Measurements from ENCODE around the gene TIMM44.

Gene TIMM44

GRCh38 chr19:7965259-7965841 lies 21.9 kb upstream of the TIMM44 start:
- no peak overlapping the region for H3K14ac ChIP-seq (ENCODE audit: low read length)
- H2BK5ac ChIP-seq (ENCODE audit: low read length): no peak overlapping the region
- H3K36me3 ChIP-seq (replicated peaks in 1 of 2; ENCODE audit: control insufficient read depth in 2 of 2, insufficient read depth in 2 of 2, low read length in 2 of 2): peaks cover 66 to 97% of the 10 kb centered on the region in 2 donors

DNA sequence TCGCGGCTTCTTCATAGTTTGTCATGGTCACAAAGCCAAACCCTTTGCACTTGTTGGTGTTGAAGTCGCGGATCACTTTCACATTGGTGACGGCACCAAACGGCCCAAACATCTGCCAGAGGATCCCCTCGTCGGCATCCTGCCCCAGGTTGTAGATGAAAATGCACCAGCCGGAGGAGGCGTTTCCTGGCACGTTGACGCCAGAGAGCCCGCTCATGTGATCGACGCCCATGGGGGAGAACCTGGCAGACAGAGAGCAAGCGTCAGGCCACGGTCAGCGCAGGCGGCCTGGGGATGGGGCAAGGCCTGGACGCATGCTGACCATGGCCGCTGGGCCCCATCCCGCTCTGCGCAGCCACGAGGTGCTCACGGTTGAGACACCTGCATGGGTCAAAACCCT lies 20.1 kb upstream of the TIMM44 start:
- no peak overlapping the region for H3K4me3 ChIP-seq (ENCODE audit: low read length in 2 of 2)
- H2BK5ac ChIP-seq (ENCODE audit: low read length): no peak overlapping the region
- peaks cover 61 to 100% of the 10 kb centered on the region in 2 donors for H3K36me3 ChIP-seq (replicated peaks in 1 of 2; ENCODE audit: control insufficient read depth in 2 of 2, insufficient read depth in 2 of 2, low read length in 2 of 2)
- no peak overlapping the region for H2BK120ac ChIP-seq (ENCODE audit: low read depth, low read length)
- no peak overlapping the region for H4K91ac ChIP-seq (ENCODE audit: low read depth, low read length, poor library complexity)
- H3K14ac ChIP-seq (ENCODE audit: low read length): no peak overlapping the region
- no peak overlapping the region for H4K8ac ChIP-seq (ENCODE audit: low read depth, low read length)
- no peaks in the 10 kb centered on the region for H3K27me3 ChIP-seq (ENCODE audit: control insufficient read depth in 3 of 3, insufficient read depth in 3 of 3, low read depth in 1 of 3, low read length in 3 of 3)
- H2AFZ ChIP-seq (ENCODE audit: low read length): no peak overlapping the region
- H3K4ac ChIP-seq (ENCODE audit: low read length): no peak overlapping the region
- no peaks in the 10 kb centered on the region for H3K4me1 ChIP-seq (ENCODE audit: control insufficient read depth in 2 of 2, insufficient read depth in 1 of 2, low read depth in 1 of 2, low read length in 2 of 2)
- no peak overlapping the region for H2AK5ac ChIP-seq (ENCODE audit: low read depth, low read length)
- no peak overlapping the region for H2BK15ac ChIP-seq (ENCODE audit: low read length)
- no peak overlapping the region for H3K27ac ChIP-seq (replicated peaks; ENCODE audit: low read length)
- H3K23ac ChIP-seq (ENCODE audit: low read depth, low read length, poor library complexity): no peak overlapping the region
- no peak for DNase-seq (ENCODE audit: low spot score)
- no peak overlapping the region for H3K4me2 ChIP-seq (ENCODE audit: insufficient read depth, low read length, poor library complexity, severe bottlenecking)
- no peak overlapping the region for H3K18ac ChIP-seq (ENCODE audit: low read length)
- no CpG with 5 or more reads among the region's 25 CpGs for WGBS, 2 donors (ENCODE audit: extremely low coverage in 2 of 2, insufficient read length in 2 of 2, insufficient replicate concordance in 1 of 2)
- H3K79me1 ChIP-seq (ENCODE audit: low read depth, low read length): peaks cover 3% of the 10 kb centered on the region
- H2BK12ac ChIP-seq (ENCODE audit: low read length): no peak overlapping the region
- H3K9me3 ChIP-seq (replicated peaks in 1 of 2; ENCODE audit: control insufficient read depth in 2 of 2, insufficient read depth in 1 of 2, low read depth in 1 of 2, low read length in 2 of 2): no peaks in the 10 kb centered on the region
- H3K9ac ChIP-seq (ENCODE audit: low read depth, low read length, poor library complexity): peak overlapping the region; percentile 47

More at GRCh38 chr19:7965259-7965841, 21.9 kb upstream of the TIMM44 start:
- H3K4me2 ChIP-seq (ENCODE audit: insufficient read depth, low read length, poor library complexity, severe bottlenecking): no peak overlapping the region
- H4K91ac ChIP-seq (ENCODE audit: low read depth, low read length, poor library complexity): no peak overlapping the region
- H2BK120ac ChIP-seq (ENCODE audit: low read depth, low read length): no peak overlapping the region
- H3K4ac ChIP-seq (ENCODE audit: low read length): no peak overlapping the region
- H2BK15ac ChIP-seq (ENCODE audit: low read length): no peak overlapping the region
- no peaks in the 10 kb centered on the region for H3K9me3 ChIP-seq (replicated peaks in 1 of 2; ENCODE audit: control insufficient read depth in 2 of 2, insufficient read depth in 1 of 2, low read depth in 1 of 2, low read length in 2 of 2)
- no peak for DNase-seq (ENCODE audit: low spot score)
- no peak overlapping the region for H2BK12ac ChIP-seq (ENCODE audit: low read length)
- H3K79me1 ChIP-seq (ENCODE audit: low read depth, low read length): peaks cover 3% of the 10 kb centered on the region
- no peak overlapping the region for H3K27ac ChIP-seq (replicated peaks; ENCODE audit: low read length)
- no CpG with 5 or more reads among the region's 12 CpGs for WGBS, 2 donors (ENCODE audit: extremely low coverage in 2 of 2, insufficient read length in 2 of 2, insufficient replicate concordance in 1 of 2)
- H3K4me1 ChIP-seq (ENCODE audit: control insufficient read depth in 2 of 2, insufficient read depth in 1 of 2, low read depth in 1 of 2, low read length in 2 of 2): no peaks in the 10 kb centered on the region
- H3K23ac ChIP-seq (ENCODE audit: low read depth, low read length, poor library complexity): no peak overlapping the region
- H2AK5ac ChIP-seq (ENCODE audit: low read depth, low read length): no peak overlapping the region
- H3K27me3 ChIP-seq (ENCODE audit: control insufficient read depth in 3 of 3, insufficient read depth in 3 of 3, low read depth in 1 of 3, low read length in 3 of 3): no peaks in the 10 kb centered on the region
- H4K8ac ChIP-seq (ENCODE audit: low read depth, low read length): no peak overlapping the region
- no peak overlapping the region for H3K9ac ChIP-seq (ENCODE audit: low read depth, low read length, poor library complexity)
- no peak overlapping the region for H3K4me3 ChIP-seq (ENCODE audit: low read length in 2 of 2)
- no peak overlapping the region for H3K18ac ChIP-seq (ENCODE audit: low read length)
- H2AFZ ChIP-seq (ENCODE audit: low read length): no peak overlapping the region

DNA sequence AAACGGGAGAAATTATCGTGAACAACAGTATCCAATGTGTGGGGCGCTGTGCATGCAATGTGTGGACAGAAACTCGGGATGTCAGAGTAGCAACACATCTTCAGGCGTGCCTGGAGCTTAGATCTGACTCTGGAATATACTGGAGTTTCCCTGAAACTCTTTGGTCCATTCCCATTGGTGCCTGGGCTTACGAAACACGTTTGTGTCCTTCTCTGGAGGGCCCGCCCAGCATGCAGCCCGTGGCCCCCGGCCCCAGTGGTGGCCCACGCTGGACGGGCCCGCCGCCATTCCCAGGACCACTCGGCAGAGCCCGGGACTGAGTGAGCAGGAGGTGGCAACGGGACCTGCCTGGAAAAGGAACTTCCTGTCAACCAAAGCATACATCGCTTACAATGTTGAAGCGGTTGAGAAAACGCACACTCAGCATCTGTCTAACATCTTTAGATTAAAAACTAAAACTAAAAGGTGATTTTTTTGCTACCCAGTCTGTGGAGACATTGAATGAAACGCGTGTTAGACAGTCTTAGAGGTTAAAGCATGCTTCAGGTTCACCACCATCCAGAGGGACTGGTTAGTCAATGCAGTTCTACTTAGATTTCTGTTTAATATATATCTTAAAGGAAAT lies 19.3 kb upstream of the TIMM44 start:
- WGBS, 2 donors (ENCODE audit: extremely low coverage in 2 of 2, insufficient read length in 2 of 2, insufficient replicate concordance in 1 of 2): no CpG with 5 or more reads among the region's 22 CpGs

GRCh38 chr19:7961920-7962626 lies 18.6 kb upstream of the TIMM44 start:
- Histone ChIP-seq H3K14ac (ENCODE audit: low read length) (no peak overlapping the region), H3K4me3 (ENCODE audit: low read length in 2 of 2) (no peak overlapping the region), H3K27me3 (ENCODE audit: control insufficient read depth in 3 of 3, insufficient read depth in 3 of 3, low read depth in 1 of 3, low read length in 3 of 3) (no peaks in the 10 kb centered on the region), H3K36me3 (replicated peaks in 1 of 2; ENCODE audit: control insufficient read depth in 2 of 2, insufficient read depth in 2 of 2, low read length in 2 of 2) (peaks cover 53 to 99% of the 10 kb centered on the region in 2 donors), H2AK5ac (ENCODE audit: low read depth, low read length) (no peak overlapping the region), H3K9ac (ENCODE audit: low read depth, low read length, poor library complexity) (no peak overlapping the region), H4K8ac (ENCODE audit: low read depth, low read length) (no peak overlapping the region), H3K23ac (ENCODE audit: low read depth, low read length, poor library complexity) (no peak overlapping the region), H3K4me1 (ENCODE audit: control insufficient read depth in 2 of 2, insufficient read depth in 1 of 2, low read depth in 1 of 2, low read length in 2 of 2) (no peaks in the 10 kb centered on the region), H3K4me2 (ENCODE audit: insufficient read depth, low read length, poor library complexity, severe bottlenecking) (no peak overlapping the region), H3K9me3 (replicated peaks in 1 of 2; ENCODE audit: control insufficient read depth in 2 of 2, insufficient read depth in 1 of 2, low read depth in 1 of 2, low read length in 2 of 2) (no peaks in the 10 kb centered on the region), H4K91ac (ENCODE audit: low read depth, low read length, poor library complexity) (no peak overlapping the region), H2BK120ac (ENCODE audit: low read depth, low read length) (no peak overlapping the region), H2BK12ac (ENCODE audit: low read length) (no peak overlapping the region), H3K18ac (ENCODE audit: low read length) (no peak overlapping the region), H2AFZ (ENCODE audit: low read length) (no peak overlapping the region), H2BK15ac (ENCODE audit: low read length) (no peak overlapping the region), H2BK5ac (ENCODE audit: low read length) (no peak overlapping the region), H3K27ac (replicated peaks; ENCODE audit: low read length) (no peak overlapping the region), H3K4ac (ENCODE audit: low read length) (no peak overlapping the region), H3K79me1 (ENCODE audit: low read depth, low read length) (peaks cover 3% of the 10 kb centered on the region)
- no peak for DNase-seq (ENCODE audit: low spot score)
- no CpG with 5 or more reads among the region's 13 CpGs for WGBS, 2 donors (ENCODE audit: extremely low coverage in 2 of 2, insufficient read length in 2 of 2, insufficient replicate concordance in 1 of 2)

More for the DNA sequence above, 19.3 kb upstream of the TIMM44 start:
- Histone ChIP-seq H3K4me2 (ENCODE audit: insufficient read depth, low read length, poor library complexity, severe bottlenecking) (no peak overlapping the region), H3K79me1 (ENCODE audit: low read depth, low read length) (peaks cover 3% of the 10 kb centered on the region), H3K27ac (replicated peaks; ENCODE audit: low read length) (no peak overlapping the region), H3K27me3 (ENCODE audit: control insufficient read depth in 3 of 3, insufficient read depth in 3 of 3, low read depth in 1 of 3, low read length in 3 of 3) (no peaks in the 10 kb centered on the region), H3K23ac (ENCODE audit: low read depth, low read length, poor library complexity) (no peak overlapping the region), H2BK12ac (ENCODE audit: low read length) (no peak overlapping the region), H2AK5ac (ENCODE audit: low read depth, low read length) (no peak overlapping the region), H3K14ac (ENCODE audit: low read length) (no peak overlapping the region), H4K91ac (ENCODE audit: low read depth, low read length, poor library complexity) (no peak overlapping the region), H2BK5ac (ENCODE audit: low read length) (no peak overlapping the region), H3K36me3 (replicated peaks in 1 of 2; ENCODE audit: control insufficient read depth in 2 of 2, insufficient read depth in 2 of 2, low read length in 2 of 2) (peaks cover 59 to 100% of the 10 kb centered on the region in 2 donors), H3K4me3 (ENCODE audit: low read length in 2 of 2) (no peak overlapping the region), H3K18ac (ENCODE audit: low read length) (no peak overlapping the region), H3K9ac (ENCODE audit: low read depth, low read length, poor library complexity) (no peak overlapping the region), H3K4ac (ENCODE audit: low read length) (no peak overlapping the region), H2BK15ac (ENCODE audit: low read length) (no peak overlapping the region), H2AFZ (ENCODE audit: low read length) (no peak overlapping the region), H3K9me3 (replicated peaks in 1 of 2; ENCODE audit: control insufficient read depth in 2 of 2, insufficient read depth in 1 of 2, low read depth in 1 of 2, low read length in 2 of 2) (no peaks in the 10 kb centered on the region), H3K4me1 (ENCODE audit: control insufficient read depth in 2 of 2, insufficient read depth in 1 of 2, low read depth in 1 of 2, low read length in 2 of 2) (no peaks in the 10 kb centered on the region), H2BK120ac (ENCODE audit: low read depth, low read length) (no peak overlapping the region), H4K8ac (ENCODE audit: low read depth, low read length) (no peak overlapping the region)
- no peak for DNase-seq (ENCODE audit: low spot score)

All from neuronal stem cell (in vitro differentiated cells).